HG02798 (cell line): ENCODE measurements around the gene CD48.

ENCODE experiments used
- ATAC-seq: cut with Tn5 transposase; IDR thresholded peaks from one replicate; pipeline ENCODE4 v1.9.1; 2021; ENCODE audit warnings: mild to moderate bottlenecking; ENCODE audit not compliant: unreplicated experiment, poor library complexity

CD48 gene

DNA sequence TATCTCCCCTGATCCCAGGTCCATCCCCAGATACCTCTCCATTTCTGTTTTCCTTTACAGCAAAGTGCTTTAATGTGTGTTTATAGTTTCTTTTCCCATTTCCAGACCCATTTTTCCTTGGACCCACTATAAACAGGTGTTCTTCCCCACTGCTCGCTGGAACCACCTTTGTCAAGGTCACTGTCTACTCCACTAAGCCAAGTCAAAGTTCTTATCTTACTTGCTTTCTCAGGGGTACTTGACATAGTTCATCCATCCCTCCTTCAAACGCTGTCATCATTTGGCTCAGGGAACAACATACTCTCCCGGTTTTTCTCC, 73.1 kb downstream of the CD48 start:
- no peak for ATAC-seq

GRCh38 chr1:160637821-160638539, 73.6 kb downstream of the CD48 start:
- ATAC-seq = peak; percentile 56

DNA sequence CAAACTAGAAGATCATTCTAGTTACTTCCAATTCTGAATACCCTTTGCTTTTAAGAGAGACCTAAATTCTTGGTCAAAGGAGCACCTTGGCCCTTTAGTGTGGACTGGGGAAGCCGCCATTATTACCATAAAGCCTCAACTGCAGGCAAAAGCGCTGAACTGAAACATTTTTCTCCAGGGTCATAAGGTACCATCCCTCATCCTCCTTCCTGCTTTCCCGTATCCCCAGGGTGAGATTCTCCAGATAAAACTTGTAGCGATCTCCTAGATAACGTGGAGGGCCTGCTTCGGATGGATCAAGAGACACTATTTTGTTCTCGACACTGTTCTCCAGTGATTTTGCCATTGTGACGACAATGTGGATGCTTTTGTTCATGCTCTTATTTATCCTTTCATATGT, 74.6 kb downstream of the CD48 start:
- no peak for ATAC-seq

DNA sequence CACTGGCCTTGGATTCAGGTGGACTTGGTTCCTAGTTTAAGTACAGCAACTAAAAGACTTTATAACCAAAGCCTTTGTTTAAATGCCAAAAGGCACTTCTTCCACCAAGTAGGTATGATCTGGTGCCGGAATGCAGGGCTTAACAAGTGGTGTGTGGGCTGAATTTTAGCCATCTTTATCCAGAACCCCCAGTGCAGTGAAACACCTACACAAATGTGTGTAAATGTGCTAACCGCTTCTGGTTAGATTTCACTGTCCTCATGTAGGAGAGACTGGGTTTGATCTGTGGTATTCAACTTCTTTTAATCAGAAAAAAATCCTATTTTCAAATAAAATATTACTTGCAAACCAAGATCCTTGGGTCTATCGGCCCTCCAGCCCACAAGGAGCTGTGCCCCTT, 75.1 kb downstream of the CD48 start:
- ATAC-seq = no peak

- no peak for ATAC-seq
Observed at GRCh38 chr1:160636076-160636475, 75.5 kb downstream of the CD48 start.

- ATAC-seq = no peak
Observed at GRCh38 chr1:160634543-160635491, 76.8 kb downstream of the CD48 start.

GRCh38 chr1:160633330-160633903, 78.2 kb downstream of the CD48 start:
- no peak for ATAC-seq

DNA sequence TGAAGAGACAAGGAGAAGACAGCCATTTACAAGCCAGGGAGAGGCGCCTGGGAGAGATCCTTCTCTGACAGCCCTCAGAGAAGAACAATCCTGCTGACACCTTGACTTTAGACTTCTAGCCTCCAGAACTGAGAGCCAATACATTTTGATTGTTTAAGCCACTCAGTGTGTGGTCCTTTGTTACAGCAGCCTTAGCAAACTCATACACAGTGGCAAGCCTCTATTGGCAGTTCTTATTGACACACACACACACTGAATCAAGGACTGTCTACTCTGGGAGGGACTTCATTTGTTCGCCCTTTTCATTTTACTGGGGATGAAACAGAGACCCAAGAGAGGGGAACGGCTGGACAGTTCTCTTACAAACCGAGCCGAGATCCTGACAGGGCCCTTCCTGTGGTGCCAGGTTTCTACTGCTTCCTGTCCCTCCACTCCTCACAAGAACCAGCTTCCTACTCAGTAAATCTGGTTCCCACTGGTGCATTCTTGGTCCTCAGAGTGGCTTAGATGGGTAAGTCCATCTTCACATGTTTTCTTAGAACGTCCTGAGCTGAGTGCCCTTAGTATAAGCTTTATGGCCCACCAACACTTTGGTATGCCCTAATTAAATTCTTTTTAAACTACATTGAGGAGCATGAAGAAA, 79.5 kb downstream of the CD48 start:
- no peak for ATAC-seq

GRCh38 chr1:160630523-160631451, 80.8 kb downstream of the CD48 start:
- ATAC-seq = no peak

GRCh38 chr1:160629286-160630210, 82.1 kb downstream of the CD48 start:
- no peak for ATAC-seq

- no peak for ATAC-seq
Observed at GRCh38 chr1:160628799-160629263, 82.8 kb downstream of the CD48 start.
